ENCODE data around the gene RPL27. TPM values are rescaled to one million over a fixed set of nuclear protein-coding genes. Genes with fewer than 3 reads are reported as not detected.

Gene RPL27
- total RNA-seq, 1 donor from 2014 or later, result 1,045 TPM

GRCh38 chr17:43042025-43042628 lies 43.9 kb downstream of the RPL27 start:
- H3K4me1 Mint-ChIP-seq, result peaks cover 36% of the 10 kb centered on the region
- peak overlapping the region; percentile 95 for H3K27ac Mint-ChIP-seq (ENCODE audit: unreplicated experiment)
- no peak for DNase-seq (ENCODE audit: low read depth, low spot score)
- H3K27me3 Mint-ChIP-seq (ENCODE audit: low read depth), result no peaks in the 10 kb centered on the region
- no peak for TF ChIP-seq CTCF (conservative IDR thresholded peaks at IDR 0.05)
- H3K36me3 Mint-ChIP-seq (ENCODE audit: low read depth), result no peaks in the 10 kb centered on the region
- H3K4me3 Mint-ChIP-seq, result no peak overlapping the region
- no peaks in the 10 kb centered on the region for H3K9me3 Mint-ChIP-seq

- Mint-ChIP-seq H3K4me3 (no peak overlapping the region), H3K36me3 (ENCODE audit: low read depth) (no peaks in the 10 kb centered on the region), H3K27ac (ENCODE audit: unreplicated experiment) (no peak overlapping the region), H3K9me3 (no peaks in the 10 kb centered on the region), H3K4me1 (peaks cover 28% of the 10 kb centered on the region), H3K27me3 (ENCODE audit: low read depth) (no peaks in the 10 kb centered on the region)
- DNase-seq (ENCODE audit: low read depth, low spot score), result no peak
- TF ChIP-seq CTCF (conservative IDR thresholded peaks at IDR 0.05), result no peak
These were observed 45.1 kb downstream of the RPL27 start for GRCh38 chr17:43043307-43043706.

- H3K36me3 Mint-ChIP-seq (ENCODE audit: low read depth), result no peaks in the 10 kb centered on the region
These were observed 45.8 kb downstream of the RPL27 start for GRCh38 chr17:43044024-43044423.

GRCh38 chr17:43051969-43052368 lies 53.8 kb downstream of the RPL27 start:
- Mint-ChIP-seq H3K27ac (ENCODE audit: unreplicated experiment) (no peak overlapping the region), H3K27me3 (ENCODE audit: low read depth) (no peaks in the 10 kb centered on the region), H3K9me3 (no peaks in the 10 kb centered on the region), H3K36me3 (ENCODE audit: low read depth) (peaks cover 5% of the 10 kb centered on the region), H3K4me1 (no peaks in the 10 kb centered on the region), H3K4me3 (no peak overlapping the region)
- no peak for TF ChIP-seq CTCF (conservative IDR thresholded peaks at IDR 0.05)
- DNase-seq (ENCODE audit: low read depth, low spot score), result no peak

More at GRCh38 chr17:43044024-43044423, 45.8 kb downstream of the RPL27 start:
- H3K27me3 Mint-ChIP-seq (ENCODE audit: low read depth), result no peaks in the 10 kb centered on the region
- TF ChIP-seq CTCF (conservative IDR thresholded peaks at IDR 0.05), result no peak
- H3K9me3 Mint-ChIP-seq, result no peaks in the 10 kb centered on the region
- no peak for DNase-seq (ENCODE audit: low read depth, low spot score)
- no peak overlapping the region for H3K27ac Mint-ChIP-seq (ENCODE audit: unreplicated experiment)
- no peak overlapping the region for H3K4me3 Mint-ChIP-seq
- H3K4me1 Mint-ChIP-seq, result peaks cover 26% of the 10 kb centered on the region

Other genes with a start within 250 kb of the RPL27 start
- 6.5 and 7.9 TPM in 2 replicates for gene RAMP2, start 237.2 kb upstream of the RPL27 start, total RNA-seq
- gene VPS25, start 225.0 kb upstream of the RPL27 start, total RNA-seq, result 83.7 and 88.7 TPM in 2 replicates
- gene WNK4, start 217.8 kb upstream of the RPL27 start, total RNA-seq, result 0.58 and 0.73 TPM in 2 replicates
- 85.3 and 92.7 TPM in 2 replicates for gene COA3, start 199.7 kb upstream of the RPL27 start, total RNA-seq
- gene CNTD1, start 199.6 kb upstream of the RPL27 start, total RNA-seq, result not detected in 2 replicates
- 48.7 and 49.5 TPM in 2 replicates for gene BECN1, start 174.1 kb upstream of the RPL27 start, total RNA-seq
- 172 and 175 TPM in 2 replicates for gene PSME3, start 165.0 kb upstream of the RPL27 start, total RNA-seq
- 3.0 and 3.2 TPM in 2 replicates for gene AOC2, start 153.8 kb upstream of the RPL27 start, total RNA-seq
- gene AOC3, start 147.2 kb upstream of the RPL27 start, total RNA-seq, result 0.91 and 1.1 TPM in 2 replicates
- not detected in 2 replicates for gene G6PC1, start 97.6 kb upstream of the RPL27 start, total RNA-seq
- 61.6 and 65.6 TPM in 2 replicates for gene AARSD1, start 34.0 kb upstream of the RPL27 start, total RNA-seq
- 3.4 and 3.5 TPM in 2 replicates for gene PTGES3L, start 18.3 kb upstream of the RPL27 start, total RNA-seq
- 15.9 and 16.5 TPM in 2 replicates for gene RUNDC1, start 17.9 kb upstream of the RPL27 start, total RNA-seq
- 0.91 and 1.3 TPM in 2 replicates for gene IFI35, start 8.4 kb downstream of the RPL27 start, total RNA-seq
- 112 and 115 TPM in 2 replicates for gene VAT1, start 24.0 kb downstream of the RPL27 start, total RNA-seq
- 15.3 and 17.8 TPM in 2 replicates for gene RND2, start 26.8 kb downstream of the RPL27 start, total RNA-seq
- 62.4 and 64.7 TPM in 2 replicates for gene BRCA1, start 126.9 kb downstream of the RPL27 start, total RNA-seq
- 33.2 and 33.7 TPM in 2 replicates for gene NBR1, start 172.8 kb downstream of the RPL27 start, total RNA-seq
- 4.6 and 5.8 TPM in 2 replicates for gene TMEM106A, start 213.5 kb downstream of the RPL27 start, total RNA-seq
- gene CCDC200, start 230.2 kb downstream of the RPL27 start, total RNA-seq, result not detected in 2 replicates
- 6,904 and 8,313 TPM in 2 replicates for gene RNU2-1, start 235.6 kb downstream of the RPL27 start, total RNA-seq